Measurements from ENCODE around the gene CAMTA1.

The CAMTA1 gene

DNA sequence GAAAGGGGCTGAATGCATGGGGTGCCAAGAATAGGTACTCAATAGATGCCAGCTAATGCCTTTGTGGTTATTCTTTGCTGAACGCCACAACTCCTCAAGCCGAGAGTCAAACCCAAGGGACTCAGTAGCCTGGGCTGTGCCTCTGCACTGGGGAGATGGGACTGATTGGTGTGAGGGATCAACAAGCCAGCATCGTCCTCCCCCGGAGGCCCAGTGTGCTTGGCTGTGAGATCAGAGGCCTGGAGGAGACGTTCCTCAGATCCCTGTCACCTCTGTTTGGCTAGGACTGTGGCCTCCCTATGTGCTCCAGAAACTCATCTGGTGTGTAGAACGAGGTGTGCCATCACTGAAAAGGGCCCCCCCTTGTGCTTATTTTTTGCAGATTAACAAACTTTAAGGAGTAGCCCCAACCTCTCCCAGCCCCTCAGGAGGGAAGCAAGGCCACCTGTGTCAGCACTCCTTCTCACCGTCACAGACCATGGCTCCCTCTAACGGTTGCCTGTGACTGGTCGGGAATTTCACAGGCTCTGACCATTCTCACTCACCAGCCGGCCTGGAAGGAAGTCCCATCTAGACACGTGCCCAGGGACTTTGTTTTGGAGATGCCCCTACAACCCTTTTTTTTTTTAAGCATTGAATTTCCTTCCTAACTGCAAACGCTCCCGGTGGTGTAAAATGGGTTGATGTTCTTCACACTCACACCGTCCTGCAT, 791.8 kb downstream of the CAMTA1 start:
- no peak for DNase-seq (ENCODE audit: low spot score)

DNA sequence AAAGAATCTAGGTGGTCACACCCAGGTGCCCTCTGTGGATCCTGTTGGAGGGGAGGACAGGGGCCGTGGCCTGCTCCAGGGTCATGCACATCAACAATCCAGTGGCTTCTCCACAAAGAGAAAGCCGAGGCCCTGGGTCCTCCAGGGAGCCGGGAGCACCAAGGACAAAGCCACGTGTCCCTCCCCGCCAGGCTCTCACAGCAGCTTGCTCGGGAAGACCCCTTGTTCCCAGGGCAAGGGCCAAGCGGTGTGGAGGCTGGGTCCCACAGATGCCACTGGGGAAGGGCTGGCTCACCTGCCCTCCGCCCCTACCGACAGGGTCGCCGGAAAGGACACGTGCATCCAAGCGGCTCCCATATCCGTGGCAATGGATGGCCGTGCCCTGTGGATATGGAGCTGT, 793.0 kb downstream of the CAMTA1 start:
- DNase-seq (ENCODE audit: low spot score), result no peak

DNA sequence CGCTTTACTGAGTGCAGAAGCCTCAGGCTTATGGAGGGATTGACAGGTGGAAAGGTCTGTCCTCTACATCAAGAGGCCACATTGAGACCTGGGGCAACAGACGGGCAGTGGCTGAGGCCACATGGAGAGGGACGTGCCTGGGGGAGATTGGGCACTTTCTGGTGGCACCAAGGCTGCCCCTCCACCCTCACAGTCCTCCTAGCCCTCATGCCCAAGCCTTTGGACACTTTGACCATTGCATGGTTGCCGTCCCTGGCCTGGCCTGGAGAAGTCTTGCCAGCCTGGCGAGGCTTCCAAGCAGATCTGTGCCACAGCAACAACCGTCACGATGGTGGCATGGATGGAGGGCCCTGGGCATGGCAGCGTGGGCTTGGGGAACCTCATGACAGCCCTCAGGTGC, 793.8 kb downstream of the CAMTA1 start:
- no peak for DNase-seq (ENCODE audit: low spot score)

DNA sequence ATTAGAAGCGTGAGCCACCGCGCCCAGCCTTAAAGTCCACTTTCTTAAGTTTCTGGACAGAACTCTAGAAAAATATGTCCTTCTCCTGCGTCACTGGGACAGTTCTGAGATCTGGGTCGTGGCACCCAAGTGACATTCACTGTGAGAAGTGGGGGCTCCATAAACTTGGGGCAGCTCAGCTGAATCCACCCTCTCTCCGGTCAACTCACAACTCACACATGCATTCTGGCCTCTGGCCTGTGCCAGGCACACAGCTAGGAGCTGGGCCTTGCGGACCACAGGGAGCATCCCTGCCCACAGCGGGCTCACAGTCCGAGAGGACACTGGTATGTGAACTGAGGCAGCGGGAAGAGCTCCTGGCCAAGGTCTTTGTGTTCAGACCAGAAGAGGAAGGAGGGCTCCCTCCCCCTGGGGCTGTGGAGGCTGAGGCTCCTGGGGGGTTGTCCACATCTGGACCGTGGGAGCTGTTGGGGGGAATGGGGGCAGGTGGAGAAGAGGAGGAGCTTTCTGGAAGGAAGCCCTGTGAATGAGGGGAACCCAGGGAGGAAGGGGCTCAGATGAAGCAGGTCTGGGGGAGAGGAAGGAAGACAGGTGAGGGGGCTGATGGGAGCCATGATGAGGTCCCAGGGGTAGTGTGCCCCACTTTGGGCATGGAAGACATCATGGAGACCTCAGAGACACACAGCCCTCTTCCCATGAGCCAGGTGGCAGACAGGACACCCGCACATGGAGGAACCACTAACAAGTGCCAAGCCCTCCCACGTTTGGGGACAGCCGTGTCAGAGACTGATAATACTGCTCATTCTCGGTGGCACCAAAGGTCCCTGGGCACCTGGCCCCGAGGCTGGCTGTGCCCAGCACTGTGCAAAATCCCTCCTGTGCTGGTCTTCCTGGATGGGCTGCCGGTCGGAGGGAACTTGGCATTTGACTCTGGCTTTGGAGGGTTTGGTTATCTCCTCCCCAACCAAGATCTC, 794.9 kb downstream of the CAMTA1 start:
- DNase-seq (ENCODE audit: low spot score), result no peak

DNA sequence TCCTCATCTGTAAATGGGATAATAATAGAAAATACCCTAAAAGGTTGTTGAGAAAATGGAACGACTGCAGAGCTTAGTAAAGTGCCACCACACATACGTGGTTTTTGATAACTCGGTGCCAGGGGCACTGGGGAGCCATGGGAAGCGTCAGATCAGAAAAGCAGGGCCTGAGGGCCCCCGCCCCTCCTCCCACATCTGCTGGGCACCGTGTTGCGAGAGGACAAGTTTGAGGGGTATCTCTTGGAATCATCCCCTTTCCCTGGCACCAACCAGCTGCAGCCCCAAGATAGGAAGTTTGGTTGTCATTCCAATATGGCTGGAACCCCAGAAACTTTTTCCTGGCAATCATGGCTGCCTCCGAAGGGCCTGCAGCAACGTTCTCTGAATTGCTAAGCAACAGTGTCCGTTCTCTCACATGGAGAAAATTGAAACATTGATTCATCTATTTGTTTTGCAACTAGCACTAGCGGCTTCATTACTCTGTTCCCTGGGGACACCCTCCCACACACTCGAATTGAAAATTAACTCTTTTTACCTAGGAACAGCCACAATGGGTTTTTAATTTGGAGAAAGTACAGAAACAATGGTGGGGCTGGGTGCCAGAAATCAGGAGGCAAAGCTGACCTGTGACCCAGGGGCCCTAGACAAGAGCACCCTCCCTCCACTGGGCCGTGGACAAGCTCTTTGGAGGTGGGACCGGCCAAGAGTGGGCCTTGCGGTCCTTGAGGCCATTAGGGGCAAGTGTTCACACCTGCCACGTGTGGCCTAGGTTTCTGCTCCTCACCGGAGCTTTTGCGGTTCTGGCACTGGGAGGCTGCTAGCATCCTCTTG, 795.9 kb downstream of the CAMTA1 start:
- no peak for DNase-seq (ENCODE audit: low spot score)

DNA sequence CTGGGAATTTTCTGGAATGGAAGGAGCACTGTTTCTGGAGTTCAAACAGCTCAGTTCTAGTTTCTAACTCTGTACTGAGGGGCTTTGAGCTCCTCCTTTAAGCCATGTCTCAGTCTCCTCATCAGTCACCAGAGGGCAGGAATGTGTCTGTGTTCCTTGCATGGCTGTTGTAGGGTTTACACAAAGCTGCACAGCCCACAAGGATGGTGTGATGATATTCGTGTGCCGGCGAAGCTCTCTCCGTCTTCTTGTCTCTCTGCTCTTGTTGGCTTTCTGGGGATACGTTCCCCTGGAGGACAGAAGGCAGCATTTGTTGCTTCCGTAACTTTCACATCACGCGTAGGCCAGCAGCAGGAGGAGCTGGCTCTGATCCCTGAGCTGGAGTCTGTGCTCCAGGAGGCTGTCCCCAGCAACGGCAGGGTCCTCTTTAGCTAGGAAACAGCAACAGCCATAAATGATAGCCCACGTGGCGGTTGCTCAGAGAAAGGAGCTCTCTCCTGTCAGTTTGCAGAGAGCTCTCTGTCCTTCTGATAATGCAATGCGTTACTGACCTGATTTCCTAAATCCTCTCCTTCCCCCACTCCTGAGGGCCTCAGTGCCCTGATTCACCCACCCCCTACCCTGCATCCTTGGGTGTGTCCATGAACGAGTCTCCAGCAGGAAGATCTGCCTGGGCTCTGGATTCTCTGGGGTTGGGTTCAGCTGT, 796.7 kb downstream of the CAMTA1 start:
- DNase-seq (ENCODE audit: low spot score), result no peak

DNA sequence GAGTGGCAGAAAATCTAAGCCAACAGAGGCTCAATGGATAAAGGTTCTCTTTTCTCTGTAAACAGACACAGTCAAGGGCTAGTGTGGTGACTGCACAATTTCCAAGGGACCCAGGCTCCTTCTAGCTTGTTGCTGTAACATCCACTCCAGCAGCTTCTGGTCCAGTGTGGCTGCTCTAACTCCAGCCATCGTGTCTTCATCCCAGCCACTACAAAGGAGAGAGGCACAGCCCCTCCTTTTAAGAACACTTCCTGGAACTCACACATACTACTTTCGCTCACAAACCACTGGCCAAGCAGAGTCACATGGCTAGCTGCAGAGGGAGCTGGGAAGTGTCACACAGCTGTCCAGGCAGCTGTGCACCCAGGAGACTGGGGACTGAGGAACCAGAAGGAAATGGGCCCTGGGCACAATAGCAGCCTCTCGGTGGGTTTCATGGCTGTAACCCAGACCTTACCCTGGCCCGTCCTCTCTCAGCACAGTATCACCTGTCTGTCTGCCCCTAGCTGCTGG, 797.3 kb downstream of the CAMTA1 start:
- no peak for DNase-seq (ENCODE audit: low spot score)

DNA sequence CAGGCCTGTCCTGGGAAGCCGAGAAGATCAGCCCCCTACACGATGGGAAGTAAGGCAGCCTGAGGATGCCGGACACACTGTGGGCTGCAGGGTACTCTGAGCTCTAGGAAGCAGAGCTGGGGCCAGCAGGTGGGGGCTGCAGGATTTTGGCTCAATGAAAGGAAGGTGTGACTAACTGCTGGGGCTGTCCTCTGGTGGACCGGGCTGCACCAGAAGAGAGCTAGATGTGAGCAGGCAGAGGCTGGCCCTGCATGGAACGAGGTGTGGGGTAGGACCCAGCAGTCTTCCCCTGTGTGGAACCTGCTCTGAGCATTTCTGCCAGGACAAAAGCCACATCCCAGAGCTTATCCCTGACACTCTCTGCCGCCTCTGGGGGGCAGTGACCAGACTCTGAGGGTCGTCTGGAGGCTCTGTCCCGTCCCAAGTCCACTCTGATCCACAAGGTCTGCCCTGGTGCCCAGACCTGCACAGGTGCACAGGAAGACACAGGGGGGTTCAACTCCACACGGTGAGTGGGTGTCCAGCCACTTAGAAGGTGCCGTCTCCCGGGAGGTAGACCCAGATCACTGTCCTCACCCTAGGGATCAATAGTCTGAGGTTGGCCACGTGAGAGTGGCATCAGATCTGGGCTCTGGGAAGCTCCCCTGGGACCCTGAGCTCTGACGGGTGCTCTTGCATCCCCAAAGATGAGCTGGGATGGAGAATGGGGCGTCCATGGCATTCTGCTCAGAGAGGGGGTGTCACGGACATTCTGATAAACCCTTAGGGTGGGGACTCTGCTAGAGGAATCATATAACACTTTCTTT, 798.2 kb downstream of the CAMTA1 start:
- DNase-seq (ENCODE audit: low spot score), result no peak

DNA sequence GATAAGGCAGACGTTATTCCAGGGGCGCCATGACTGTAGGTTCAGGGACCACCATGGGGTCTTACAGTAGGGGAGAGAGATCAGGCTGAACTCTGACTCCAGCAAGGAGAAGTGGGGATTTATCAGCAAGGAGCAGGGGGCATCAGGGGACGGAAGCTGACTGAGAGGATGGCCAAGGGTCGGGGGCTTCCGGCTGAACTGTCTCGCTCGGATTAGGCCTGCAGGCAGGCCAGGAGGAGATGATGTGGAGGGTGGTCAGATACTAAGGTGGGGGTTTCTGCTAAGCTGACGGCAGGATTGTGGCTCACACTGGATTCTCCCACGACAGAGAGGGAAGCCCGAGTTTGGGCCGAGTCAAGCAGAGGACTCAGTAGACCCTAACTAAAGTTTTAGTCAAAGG, 798.9 kb downstream of the CAMTA1 start:
- no peak for DNase-seq (ENCODE audit: low spot score)

DNA sequence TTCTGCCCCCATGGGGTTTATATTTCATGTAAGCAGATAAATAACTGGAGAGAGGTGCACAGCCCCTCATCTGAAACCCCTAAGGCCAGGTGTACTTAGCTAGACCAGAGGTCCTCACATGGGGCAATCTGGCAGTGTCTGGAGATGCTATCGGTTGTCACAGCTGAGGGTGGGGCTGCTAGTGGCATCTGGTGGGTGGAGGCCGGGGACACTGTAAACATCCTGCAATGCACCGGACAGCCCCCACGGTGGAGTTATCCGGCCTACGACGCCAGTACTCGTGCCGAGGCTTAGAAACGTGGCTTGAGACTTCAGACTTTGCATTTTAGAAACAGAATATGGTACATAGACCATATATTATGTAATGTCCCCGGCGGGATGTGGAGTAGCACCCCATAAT, 799.4 kb downstream of the CAMTA1 start:
- no peak for DNase-seq (ENCODE audit: low spot score)

DNA sequence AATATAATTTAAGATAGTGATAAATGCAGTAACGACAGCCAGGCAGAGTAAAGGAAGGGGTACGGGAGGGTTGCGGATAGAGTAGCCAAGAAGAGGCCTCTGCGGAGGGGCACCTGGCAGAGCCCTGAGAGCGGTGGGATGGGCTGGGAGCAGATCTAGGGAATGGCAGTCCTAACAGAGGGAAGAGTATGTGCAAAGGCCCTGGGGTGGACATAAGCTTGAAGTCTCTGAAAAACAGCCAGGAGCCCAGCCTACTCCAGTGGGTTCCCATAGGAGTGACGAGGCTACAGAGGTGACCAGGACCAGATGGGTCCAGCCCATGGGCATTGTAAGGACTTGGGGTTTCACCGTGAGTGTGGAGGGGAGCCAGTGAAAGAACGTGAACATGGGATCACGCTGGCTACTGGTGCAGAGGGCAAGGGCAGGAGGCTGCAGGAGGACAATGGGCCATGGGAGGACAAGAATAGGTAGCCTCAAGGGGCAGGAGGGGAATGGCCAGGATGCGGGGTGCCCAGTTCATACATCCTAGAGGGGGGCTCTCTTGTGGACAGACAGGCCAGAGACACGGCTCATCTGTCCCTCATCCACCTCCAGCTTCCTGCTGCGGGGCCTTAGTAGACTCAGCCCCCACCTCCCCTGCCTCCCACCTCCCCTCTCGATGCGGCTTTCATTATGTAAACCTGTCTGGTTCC, 800.1 kb downstream of the CAMTA1 start:
- no peak for DNase-seq (ENCODE audit: low spot score)

DNA sequence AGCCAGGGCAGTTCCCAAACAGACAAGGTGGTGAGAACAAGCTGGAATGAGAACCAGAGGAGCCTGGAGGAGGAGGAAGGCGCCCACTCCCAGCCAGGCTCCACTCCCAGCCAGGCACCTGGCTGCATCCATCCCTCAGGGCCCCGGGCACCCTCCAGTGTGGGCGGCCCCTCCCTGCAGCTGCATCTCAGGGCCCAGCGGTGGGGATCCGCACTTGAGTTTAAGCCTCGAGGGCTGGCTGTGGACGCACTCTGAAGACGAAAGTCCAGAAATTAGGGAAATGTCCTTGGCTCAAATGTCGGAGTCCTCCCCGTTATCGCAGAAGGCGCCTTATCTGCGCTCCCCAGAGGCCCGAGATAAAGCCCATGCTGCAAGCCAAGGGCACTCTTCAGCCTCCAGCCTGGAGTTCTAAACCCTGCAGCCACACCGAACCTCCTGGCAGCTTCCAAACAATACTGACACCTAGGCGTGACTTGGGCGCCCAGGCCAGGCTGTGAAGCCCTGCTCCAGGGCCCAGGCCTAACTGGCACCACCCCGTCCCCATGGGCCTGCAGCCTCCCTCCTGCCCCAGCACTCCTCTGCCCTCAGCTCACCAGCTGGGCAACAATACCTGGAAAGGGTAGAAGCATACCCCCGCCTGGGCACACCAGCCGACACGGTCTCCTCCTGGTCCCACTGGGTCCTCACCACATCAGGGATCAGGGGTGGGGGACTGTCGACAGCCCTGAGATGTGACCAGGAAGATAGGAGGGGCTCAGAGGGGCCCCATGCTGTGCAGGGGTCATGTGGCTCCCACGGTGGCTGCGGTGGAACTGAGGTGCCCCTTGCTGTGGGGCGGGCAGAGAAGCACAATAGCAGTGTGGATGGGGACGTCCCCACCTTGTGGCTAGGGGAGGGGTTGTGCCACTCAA, 801.0 kb downstream of the CAMTA1 start:
- DNase-seq (ENCODE audit: low spot score), result no peak

DNA sequence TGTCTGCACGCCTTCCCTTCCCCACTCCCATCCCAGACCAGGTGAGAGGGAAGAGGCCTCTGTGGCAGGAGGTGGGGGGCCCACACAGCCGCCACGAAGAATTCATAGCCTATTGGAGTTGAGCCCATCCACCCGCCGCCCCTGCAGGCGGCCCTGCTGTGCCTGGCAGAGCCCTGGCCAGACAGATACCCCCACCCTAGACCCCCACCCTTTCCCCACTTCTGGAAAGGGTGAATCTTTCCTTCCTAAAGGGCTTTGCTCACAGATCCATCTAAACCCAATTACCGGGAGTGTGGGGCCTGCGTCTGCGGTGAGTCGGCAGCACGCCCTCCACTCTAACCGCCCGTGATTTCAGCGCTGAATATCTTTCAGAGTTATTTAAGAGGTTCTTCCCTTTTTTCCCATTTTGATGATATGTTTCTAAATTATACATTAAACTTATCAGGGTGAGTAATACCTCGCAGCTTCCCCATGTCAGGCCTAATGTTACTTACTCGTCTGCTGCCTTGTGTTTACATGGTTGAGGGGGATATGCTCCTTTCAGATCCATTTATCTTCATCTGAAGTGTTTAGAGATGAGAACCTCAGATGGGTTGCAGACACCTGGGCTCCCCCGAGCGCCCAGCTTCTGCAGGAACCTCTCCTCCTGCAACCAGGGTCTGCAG, 802.0 kb downstream of the CAMTA1 start:
- no peak for DNase-seq (ENCODE audit: low spot score)

DNA sequence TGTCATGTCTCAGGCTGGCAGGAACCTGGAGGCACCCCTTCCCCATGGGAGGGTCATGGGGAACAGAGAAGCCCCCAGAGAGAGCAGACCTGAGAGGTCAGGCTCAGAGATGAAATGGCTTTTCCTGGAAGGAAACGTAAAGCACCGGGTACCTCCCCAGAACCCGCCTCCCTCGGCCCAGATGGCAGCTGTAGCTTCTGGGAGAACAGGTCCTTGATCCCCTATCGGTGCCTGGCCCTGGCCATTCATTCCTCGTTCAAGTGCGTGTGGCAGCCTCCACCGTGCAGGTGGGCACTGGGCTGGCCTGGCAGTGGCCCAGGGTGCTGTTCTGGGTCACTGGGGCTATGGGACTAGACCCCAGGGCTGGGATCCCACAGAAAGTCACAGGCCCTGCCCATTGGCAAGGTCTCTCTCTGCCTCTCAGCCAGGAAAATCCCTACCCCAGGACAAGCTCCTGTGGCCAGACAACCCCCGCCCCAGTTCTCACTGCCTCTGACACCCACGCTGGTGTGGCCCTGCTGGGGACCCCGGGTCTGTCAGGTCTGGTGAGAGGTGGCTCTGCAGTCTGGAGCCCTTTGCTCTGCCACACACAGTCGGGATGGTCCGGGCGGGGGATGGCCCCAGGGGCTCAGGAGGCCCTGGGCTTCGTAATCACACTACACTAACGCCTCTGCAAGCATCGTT, 802.7 kb downstream of the CAMTA1 start:
- no peak for DNase-seq (ENCODE audit: low spot score)

DNA sequence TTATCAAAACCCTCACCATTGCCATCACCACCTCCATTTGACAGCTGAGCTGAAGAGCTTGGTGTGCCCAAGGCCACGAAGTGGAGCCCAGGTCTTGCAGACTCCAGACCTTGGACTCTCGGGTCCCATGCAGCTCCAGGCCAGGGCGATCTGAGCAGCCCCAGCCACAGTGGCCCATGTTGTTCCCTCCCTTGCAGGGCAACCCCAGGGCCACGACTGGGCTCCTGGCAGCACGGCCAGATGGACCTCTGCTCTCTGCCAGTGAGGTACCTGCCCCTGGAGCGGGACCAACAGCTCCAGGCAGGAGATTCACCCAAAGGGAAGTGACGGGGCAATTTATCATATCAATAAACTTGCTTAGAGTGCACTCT, 803.2 kb downstream of the CAMTA1 start:
- no peak for DNase-seq (ENCODE audit: low spot score)

DNA sequence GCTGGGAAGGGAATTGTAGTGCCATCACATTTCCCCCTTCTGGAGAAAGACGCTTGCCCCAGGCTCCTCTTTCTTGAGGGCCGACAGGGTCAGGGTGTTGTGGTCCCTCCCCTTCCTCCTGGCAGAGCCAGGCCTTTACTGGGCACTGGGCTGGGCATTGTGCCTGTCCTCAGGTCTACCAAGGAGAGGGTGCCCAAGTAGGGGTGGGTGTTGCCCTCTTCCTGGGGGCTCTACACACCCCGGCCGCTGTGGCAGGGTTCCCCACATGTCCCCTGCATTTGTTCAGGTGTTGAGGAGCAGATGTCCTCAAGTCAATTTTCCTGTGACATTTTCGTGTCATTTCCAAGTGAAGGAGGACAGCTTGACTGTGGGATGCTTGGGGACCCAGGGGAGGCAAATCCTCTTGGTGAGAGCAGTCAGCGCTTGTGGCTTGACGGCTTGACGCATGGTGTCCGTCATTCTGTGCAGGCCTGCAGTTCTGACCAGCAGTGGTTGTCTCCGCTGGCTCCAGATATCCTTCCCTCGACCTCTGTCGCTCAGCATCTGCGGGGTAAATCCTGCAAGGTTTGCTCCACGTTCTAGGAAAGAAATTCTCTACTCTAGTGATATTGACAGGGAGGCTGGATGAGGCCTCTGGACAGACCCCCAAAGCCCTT, 804.0 kb downstream of the CAMTA1 start:
- DNase-seq (ENCODE audit: low spot score), result no peak

DNA sequence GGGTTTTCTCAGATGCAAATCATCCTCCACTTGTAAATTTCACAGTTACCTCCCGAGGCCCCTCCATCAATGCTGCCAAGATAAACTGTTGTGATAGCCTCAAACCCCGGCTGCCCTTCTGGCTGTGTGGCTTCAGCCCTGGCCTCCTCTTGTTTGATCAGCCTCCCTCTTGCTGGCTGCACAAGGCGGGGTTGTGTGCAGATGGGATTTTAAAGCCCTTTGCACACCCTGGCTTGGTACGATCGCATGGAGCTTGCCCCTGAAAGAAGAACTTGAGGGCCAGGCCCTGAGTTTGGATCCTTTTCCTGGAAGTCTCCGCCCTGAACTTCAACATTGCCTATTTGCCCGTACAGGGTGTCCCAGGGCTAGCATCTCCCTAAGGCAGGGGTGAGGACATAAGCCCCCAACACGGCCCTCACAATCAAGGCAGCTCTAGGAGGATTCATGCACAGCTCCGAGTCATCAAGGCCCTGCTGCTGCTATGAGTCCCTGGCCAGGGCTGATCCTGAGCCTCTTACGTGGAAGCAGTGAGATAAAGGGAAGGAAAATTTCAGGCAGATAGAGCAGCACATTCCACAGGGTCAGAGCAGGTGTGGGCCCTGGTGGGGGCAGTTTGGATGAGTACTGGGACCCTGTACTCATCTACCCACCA, 804.6 kb downstream of the CAMTA1 start:
- DNase-seq (ENCODE audit: low spot score), result no peak

Measured in RKO (cell line).